HT-29 (cell line): ENCODE measurements around the gene STK32C. TPM values are rescaled to one million over a fixed set of nuclear protein-coding genes. Genes with fewer than 3 reads are reported as not detected.

Source experiments
- DNase-seq: peaks from one replicate; pipeline ENCODE4 v3.0.0-alpha.2; 2015; ENCODE audit warnings: low spot score
- total RNA-seq: library from RNA; depleted of rRNA; stranded (reverse); fragments of >200 nt; shearing (Covaris generic); gene quantifications from 2 replicates; pipeline ENCODE4 v1.2.3, GENCODE V29; 2014

The STK32C gene
- total RNA-seq, 1 experiment from 2014 or later: 20.8 TPM

DNA sequence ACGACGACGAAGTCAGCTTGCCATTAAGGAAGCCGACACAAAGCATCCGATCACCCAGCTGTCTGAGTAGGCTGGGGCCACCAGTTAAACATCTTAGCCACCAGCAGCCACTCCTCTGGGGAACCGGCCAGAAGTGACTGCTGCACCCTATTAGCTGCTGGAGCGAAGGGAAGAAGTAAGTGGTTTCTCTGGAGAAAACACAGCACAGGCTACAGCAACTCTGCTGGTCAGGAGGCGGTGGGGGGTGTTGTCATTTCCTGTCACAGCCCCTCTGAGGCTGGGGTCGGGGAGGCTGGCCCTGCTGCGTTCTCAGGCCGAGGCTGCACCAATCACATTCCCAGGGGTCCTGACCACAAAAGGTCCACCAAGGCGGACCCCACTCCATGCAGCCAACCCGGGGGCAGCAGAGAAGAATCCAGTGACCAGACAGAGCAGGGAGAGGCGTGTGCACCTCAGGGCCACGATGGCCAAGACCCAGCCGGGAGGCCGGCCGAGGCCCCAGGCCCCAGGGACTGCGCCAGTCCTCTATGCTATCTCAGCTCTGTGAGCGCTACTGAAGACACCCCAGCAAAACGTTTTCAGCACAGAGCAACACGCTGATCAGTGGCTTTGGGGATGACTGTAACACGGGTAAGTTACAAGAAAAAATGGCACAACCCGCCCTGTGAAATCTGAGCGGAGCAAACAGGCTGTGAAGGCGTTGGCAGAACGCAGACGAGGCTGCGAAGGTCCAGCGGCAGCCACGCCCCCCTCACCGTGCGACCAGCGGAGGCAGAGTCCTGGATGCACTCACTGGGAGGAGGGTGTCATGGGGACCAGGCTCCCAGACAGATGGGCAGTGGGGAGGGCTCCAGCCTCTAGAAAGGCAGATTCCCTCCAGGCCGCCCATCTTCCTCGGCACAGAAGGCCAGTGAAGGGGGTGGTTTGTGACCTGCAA, 24.8 kb downstream of the STK32C start:
- no peak for DNase-seq

DNA sequence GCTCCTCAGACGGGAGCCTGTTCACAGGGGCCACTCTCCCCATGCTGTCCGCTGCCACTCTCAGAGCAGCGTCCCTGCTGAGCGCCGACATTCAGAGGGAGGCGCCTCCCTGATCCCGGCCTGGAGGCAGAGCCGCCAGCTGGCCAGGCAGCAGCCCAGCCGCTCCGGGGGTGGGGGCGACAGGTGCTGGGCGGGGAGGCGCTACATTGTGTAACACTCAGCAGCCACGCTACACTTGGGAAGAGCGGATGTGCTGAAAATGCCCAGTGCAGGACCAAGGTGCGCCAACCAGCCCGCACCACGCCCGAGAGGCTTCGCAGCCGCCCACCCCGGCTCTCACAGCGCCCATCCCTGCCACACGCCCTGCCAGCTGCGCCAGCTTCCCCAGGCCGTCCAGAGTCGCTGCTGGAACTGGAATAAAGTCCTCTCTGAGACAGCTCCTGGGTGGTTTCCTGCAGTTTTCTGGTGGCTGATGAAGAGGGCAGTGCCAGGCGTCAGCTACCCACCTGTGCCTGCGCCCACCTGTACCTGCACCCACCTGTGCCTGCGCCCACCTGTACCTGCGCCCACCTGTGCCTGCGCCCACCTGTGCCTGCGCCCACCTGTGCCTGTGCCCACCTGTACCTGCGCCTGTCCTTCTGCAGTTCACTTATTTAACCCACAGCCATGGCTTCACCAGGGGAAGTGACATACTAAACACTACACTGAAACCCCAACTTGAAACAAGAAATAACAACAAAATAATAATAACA, 25.7 kb downstream of the STK32C start:
- no peak for DNase-seq

DNA sequence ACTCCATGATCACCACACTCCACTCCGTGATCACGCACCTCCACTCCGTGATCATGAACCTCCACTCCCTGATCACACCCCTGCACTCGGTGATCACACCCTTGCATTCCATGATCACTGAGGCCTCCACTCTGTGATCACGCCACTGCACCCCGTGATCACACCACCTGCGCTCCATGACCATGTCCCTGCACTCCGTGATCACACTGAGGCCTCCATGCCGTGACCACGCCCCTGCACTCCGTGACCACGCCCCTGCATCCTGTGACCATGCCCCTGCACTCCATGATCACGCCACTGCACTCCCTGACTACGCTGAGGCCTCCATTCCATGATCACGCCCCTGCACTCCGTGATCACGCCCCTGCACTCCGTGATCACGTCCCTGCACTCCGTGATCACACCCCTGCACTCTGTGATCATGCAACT, 27.1 kb downstream of the STK32C start:
- DNase-seq: no peak

GRCh38 chr10:132279873-132280645, 27.7 kb downstream of the STK32C start:
- DNase-seq: no peak

GRCh38 chr10:132277311-132277741, 30.4 kb downstream of the STK32C start:
- DNase-seq: no peak

DNA sequence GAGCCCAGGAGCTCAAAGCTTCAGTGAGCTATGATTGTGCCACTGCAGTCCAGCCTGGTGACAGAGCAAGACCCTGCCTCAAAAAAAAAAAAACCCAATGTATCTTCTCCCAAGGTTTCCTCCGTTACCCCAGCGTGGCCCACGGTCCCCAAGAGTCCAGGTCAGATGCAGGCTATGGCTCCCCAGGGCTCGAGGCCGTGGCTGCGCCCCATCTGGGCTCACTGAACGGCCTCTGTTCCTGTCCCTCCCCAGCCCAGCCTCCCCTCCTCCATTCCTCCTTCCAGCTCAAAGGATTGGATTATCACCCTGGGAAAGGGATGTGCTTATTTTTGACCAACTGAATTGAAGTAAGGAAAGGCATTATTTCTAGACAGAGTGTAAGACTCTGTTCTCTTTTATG, 31.0 kb downstream of the STK32C start:
- no peak for DNase-seq

- DNase-seq: no peak
These were observed 31.5 kb downstream of the STK32C start for GRCh38 chr10:132276179-132276675.

- DNase-seq: no peak
These were observed 32.1 kb downstream of the STK32C start for GRCh38 chr10:132275426-132276178.

DNA sequence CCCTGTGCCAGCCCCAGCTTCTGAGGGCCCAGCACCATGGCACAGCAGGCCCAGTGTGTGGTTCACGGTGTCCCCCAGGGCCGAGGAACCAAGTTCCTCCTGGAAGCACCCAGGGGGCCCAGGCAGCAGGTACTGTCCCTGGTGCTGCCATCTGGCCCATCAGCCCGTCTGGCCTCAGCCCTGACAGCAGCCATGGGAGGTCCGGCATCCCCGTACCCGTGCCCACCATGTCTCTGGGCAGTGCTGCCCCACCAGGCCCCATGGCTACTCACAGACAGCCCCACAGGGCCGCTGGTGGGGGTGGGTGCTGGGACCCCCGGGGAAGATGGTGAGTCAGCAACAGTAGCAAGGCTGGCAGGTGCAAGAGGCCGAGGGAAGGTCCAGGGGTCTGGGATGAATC, 32.8 kb downstream of the STK32C start:
- DNase-seq: no peak

DNA sequence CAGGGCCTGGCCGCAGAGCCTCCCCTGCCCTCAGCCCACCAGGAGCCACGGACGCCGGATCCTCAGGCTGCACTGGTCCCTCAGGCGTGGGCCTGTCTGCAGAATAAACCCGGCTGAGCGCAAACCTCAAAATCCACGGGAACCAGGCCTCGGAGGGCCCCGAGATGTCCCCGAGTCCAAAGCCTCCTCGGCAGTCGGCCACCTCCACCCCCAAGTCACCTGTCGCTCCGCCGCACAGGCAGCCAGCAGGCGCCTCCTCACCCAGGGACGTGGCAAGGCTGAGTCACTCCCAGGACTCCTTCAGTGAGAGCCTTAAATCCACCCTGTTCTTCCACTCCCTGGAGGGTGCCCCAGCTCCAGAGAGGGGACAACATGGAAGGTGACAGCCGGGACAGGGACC, 33.2 kb downstream of the STK32C start:
- DNase-seq: no peak

GRCh38 chr10:132273966-132274365, 33.8 kb downstream of the STK32C start:
- DNase-seq: no peak

- DNase-seq: no peak
These were observed 34.3 kb downstream of the STK32C start for GRCh38 chr10:132273304-132273944.

DNA sequence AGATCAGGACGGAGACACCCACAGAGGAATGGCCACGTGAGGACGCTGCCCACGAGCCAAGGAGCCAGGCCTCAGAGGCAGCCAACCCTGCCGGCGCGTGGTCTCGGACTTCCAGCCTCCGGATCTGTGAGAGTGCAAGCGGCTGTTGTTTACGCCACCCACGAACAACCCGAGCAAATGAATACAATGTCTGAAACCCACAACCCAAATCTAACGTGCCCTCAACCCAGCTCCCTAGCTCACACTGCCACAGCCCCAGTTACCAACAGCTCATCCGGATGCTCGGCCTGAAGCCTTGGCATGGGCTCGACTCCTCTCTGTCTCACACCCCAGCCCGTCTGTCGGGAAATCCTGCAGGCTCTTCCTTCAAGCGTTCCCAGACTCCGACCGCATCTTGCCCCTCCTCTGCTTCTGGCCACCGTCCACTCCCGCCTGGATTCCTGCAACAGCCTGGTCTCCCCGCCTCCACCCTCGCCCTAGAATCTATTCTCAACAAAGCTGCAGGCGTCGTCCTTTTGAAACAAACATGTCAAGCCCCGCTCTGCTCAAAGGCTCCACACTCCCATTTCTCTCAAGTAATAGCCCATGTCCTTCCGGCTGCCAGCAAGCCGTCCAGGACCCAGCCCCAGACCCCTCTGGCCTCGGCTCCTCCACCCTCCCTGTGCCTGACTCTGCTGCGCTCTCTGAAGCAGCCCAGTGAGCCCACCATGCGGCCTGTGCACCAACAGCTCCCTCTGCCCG, 35.3 kb downstream of the STK32C start:
- DNase-seq: no peak

DNA sequence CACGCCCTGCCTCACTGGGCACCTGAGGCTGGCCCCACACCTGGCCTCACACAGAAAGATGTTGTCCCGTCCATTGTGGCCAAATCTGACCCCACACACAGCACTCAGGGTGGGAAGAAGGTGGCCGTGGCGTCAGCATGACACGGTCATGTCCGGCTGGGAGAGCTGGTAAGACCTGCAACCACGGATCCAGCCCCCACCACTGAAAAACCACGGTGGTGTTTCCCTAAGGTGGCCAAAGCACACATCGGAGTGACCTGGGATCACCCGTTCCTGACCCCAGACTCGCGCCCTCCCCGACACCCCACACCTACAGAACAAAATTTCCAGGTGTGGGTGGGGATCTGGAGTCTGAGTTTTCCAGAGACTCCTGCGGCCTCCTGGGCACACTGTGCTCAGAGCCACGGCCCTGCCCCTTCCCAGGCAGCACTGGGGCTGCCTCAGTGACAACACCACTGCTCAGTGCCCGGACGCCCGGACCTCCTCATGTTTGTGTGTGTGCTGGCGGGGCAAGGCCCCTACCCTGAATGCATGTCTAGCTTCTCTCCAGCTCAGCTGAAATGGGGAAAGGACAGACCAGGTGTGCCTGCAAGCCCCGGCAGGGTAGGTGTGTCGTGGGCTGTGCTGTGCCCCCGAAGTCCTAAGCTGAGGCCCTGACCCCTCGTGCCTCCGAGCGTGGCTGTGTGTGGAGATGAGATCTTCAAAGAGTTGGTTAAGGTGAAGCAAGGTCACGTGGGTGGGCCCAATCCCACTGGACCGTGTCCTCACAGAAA, 36.1 kb downstream of the STK32C start:
- DNase-seq: no peak

GRCh38 chr10:132270721-132271457, 36.9 kb downstream of the STK32C start:
- no peak for DNase-seq

GRCh38 chr10:132270256-132270655, 37.5 kb downstream of the STK32C start:
- no peak for DNase-seq

DNA sequence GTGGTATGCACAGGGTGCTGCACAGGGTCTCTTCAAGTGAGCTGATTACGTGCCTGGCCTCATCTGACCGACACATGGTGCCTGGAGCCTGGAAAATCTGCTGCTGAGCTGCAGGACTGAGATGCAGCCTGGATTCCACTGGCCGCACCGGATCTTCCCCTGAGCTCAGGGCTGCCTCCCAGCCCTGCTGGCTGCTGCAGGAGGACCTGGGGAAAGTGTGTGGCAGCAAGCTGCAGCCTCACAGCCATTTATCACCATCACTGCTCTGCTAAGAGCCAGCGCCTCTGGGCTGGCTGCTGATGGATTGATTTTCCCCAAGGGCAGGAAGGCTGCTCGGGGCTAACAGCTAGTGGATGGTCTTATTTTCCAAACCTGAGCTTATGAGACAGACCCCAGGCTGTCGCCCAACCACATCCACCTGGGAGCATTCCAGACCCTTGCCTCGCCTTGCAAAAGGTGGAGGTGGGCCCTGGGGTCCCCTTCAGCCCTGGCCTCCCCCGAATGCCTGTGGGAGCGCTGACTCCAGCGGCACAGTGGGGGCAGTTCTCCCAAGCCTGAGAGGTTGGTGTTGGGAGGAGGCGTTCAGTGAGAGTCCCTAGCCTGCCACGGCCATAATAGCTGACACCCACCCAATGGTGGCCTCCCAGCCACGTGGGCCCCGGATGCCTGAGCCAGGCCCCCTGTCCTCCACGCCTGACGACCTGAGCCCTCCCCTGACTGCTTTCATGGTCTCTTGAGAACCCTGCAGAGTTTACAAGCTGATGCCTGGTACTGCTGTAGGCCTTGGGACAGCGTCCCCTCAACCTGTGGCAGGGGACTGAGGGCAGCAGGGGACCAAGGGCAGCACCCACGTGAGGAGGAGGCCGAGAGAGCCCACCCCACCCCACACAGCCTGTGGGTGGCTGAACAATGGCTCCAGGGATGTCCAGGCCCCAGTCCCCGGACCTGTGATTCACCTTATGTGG, 38.2 kb downstream of the STK32C start:
- no peak for DNase-seq
